Measurements from ENCODE around the gene SEC24A.

Gene SEC24A

DNA sequence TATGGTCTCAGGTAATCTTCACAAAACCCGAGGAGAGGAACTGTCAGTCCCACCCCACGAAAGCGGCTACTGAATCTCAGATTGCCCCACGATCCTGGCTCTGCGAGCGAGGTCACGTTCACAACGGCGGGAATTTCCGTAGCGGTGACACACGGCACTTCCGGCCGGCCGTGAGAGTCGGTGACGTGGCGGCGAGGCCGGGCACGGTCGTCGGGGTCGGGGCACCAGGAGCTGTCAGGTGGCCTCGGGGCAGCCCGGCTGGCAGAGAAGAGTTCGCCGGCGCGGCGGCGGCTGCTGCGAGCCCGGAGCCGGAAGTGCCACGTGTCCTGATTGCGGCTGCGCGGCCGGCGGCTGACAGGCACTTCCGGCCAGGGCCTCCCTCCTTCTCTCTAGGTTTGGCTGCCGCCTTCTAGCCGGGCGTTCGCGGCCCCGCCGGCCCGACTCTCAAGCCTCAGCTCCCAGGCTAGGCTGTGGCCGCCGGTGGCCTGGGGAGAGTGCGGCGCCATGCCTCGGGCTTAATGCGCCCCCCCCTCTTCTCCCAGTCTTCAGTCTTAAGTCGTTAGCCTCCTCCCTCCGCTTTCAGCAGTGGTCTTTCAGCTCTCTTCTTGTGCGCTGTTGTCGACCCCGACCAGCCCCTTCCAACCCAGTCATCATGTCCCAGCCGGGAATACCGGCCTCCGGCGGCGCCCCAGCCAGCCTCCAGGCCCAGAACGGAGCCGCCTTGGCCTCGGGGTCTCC lies at the start of gene SEC24A:
Gene SEC24A, plus strand, starts transcription at position 361 of the 738 bp plus-strand sequence. Its CDS starts 292 bp downstream, at position 653.
- TF ChIP-seq EP300 (IDR thresholded peaks at IDR 0.05; ENCODE audit: borderline replicate concordance) (0 out of 2 replicates have a peak, but pooled peaks have one; percentile 12), CREB1 (IDR thresholded peaks at IDR 0.05; ENCODE audit: low read depth) (no peak; the same call in 1 of the 2 replicates), EGR1 (IDR thresholded peaks at IDR 0.05) (no peak), MAX (IDR thresholded peaks at IDR 0.05) (peak; percentile 98), CEBPB (IDR thresholded peaks at IDR 0.05) (no peak), ZBTB7A (IDR thresholded peaks at IDR 0.05; ENCODE audit: low read depth) (no peak), TCF12 (IDR thresholded peaks at IDR 0.05; ENCODE audit: low read depth) (peak; percentile 65), YY1 (IDR thresholded peaks at IDR 0.05; ENCODE audit: low read depth) (peak; percentile 42), NFIC (IDR thresholded peaks at IDR 0.05) (no peak), TAF1 (IDR thresholded peaks at IDR 0.05; ENCODE audit: low read depth) (peak; percentile 84), FOXM1 (IDR thresholded peaks at IDR 0.05; ENCODE audit: borderline replicate concordance, low read depth) (no peak), TEAD4 (IDR thresholded peaks at IDR 0.05) (no peak), RAD21 (IDR thresholded peaks at IDR 0.05; ENCODE audit: low read depth) (no peak)
- TF ChIP-seq, protein P1, sequence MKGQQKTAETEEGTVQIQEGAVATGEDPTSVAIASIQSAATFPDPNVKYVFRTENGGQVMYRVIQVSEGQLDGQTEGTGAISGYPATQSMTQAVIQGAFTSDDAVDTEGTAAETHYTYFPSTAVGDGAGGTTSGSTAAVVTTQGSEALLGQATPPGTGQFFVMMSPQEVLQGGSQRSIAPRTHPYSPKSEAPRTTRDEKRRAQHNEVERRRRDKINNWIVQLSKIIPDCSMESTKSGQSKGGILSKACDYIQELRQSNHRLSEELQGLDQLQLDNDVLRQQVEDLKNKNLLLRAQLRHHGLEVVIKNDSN (IDR thresholded peaks at IDR 0.05) = peak; percentile 79
- TF ChIP-seq, protein P2, sequence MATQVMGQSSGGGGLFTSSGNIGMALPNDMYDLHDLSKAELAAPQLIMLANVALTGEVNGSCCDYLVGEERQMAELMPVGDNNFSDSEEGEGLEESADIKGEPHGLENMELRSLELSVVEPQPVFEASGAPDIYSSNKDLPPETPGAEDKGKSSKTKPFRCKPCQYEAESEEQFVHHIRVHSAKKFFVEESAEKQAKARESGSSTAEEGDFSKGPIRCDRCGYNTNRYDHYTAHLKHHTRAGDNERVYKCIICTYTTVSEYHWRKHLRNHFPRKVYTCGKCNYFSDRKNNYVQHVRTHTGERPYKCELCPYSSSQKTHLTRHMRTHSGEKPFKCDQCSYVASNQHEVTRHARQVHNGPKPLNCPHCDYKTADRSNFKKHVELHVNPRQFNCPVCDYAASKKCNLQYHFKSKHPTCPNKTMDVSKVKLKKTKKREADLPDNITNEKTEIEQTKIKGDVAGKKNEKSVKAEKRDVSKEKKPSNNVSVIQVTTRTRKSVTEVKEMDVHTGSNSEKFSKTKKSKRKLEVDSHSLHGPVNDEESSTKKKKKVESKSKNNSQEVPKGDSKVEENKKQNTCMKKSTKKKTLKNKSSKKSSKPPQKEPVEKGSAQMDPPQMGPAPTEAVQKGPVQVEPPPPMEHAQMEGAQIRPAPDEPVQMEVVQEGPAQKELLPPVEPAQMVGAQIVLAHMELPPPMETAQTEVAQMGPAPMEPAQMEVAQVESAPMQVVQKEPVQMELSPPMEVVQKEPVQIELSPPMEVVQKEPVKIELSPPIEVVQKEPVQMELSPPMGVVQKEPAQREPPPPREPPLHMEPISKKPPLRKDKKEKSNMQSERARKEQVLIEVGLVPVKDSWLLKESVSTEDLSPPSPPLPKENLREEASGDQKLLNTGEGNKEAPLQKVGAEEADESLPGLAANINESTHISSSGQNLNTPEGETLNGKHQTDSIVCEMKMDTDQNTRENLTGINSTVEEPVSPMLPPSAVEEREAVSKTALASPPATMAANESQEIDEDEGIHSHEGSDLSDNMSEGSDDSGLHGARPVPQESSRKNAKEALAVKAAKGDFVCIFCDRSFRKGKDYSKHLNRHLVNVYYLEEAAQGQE (IDR thresholded peaks at IDR 0.05; ENCODE audit: low read depth) = no peak

GRCh38 chr5:134600600-134600999 lies 48.0 kb upstream of the SEC24A start:
- TF ChIP-seq RAD21 (IDR thresholded peaks at IDR 0.05; ENCODE audit: low read depth) (no peak), YY1 (IDR thresholded peaks at IDR 0.05; ENCODE audit: low read depth) (no peak), EP300 (IDR thresholded peaks at IDR 0.05; ENCODE audit: borderline replicate concordance) (no peak), ZBTB7A (IDR thresholded peaks at IDR 0.05; ENCODE audit: low read depth) (no peak), CREB1 (IDR thresholded peaks at IDR 0.05; ENCODE audit: low read depth) (no peak), TCF12 (IDR thresholded peaks at IDR 0.05; ENCODE audit: low read depth) (no peak), FOXM1 (IDR thresholded peaks at IDR 0.05; ENCODE audit: borderline replicate concordance, low read depth) (no peak), CEBPB (IDR thresholded peaks at IDR 0.05) (no peak), EGR1 (IDR thresholded peaks at IDR 0.05) (no peak), NFIC (IDR thresholded peaks at IDR 0.05) (no peak), TAF1 (IDR thresholded peaks at IDR 0.05; ENCODE audit: low read depth) (no peak), MAX (IDR thresholded peaks at IDR 0.05) (no peak), TEAD4 (IDR thresholded peaks at IDR 0.05) (no peak)
- TF ChIP-seq, protein P1 (IDR thresholded peaks at IDR 0.05) = no peak
- TF ChIP-seq, protein P2 (IDR thresholded peaks at IDR 0.05; ENCODE audit: low read depth) = no peak

DNA sequence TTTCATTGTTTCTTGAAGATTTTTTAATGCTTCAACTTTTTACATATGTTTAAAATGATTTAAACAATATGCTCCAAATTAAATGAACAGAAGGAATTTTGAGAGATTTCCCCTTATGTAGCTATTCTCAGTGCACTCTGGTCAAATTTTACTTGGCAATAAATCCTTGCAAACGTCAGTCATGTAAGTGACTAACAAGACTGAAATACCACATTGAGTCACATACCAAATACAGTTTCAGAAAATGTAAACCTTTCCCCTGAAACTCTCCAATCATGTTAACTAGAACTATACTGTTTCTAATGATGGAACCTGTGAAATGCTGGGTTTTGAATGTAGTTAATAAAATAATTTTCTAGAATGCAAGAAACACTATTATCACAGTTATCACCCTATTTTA lies 45.5 kb upstream of the SEC24A start:
- TF ChIP-seq ZBTB7A (IDR thresholded peaks at IDR 0.05; ENCODE audit: low read depth) = no peak
- no peak for TF ChIP-seq TEAD4 (IDR thresholded peaks at IDR 0.05)
- TF ChIP-seq EGR1 (IDR thresholded peaks at IDR 0.05) = no peak
- TF ChIP-seq CEBPB (IDR thresholded peaks at IDR 0.05) = no peak
- no peak for TF ChIP-seq EP300 (IDR thresholded peaks at IDR 0.05; ENCODE audit: borderline replicate concordance)
- TF ChIP-seq YY1 (IDR thresholded peaks at IDR 0.05; ENCODE audit: low read depth) = no peak
- TF ChIP-seq, protein P1 (IDR thresholded peaks at IDR 0.05) = no peak
- TF ChIP-seq TAF1 (IDR thresholded peaks at IDR 0.05; ENCODE audit: low read depth) = no peak
- no peak for TF ChIP-seq MAX (IDR thresholded peaks at IDR 0.05)
- no peak for TF ChIP-seq TCF12 (IDR thresholded peaks at IDR 0.05; ENCODE audit: low read depth)
- TF ChIP-seq NFIC (IDR thresholded peaks at IDR 0.05) = no peak
- TF ChIP-seq, protein P2 (IDR thresholded peaks at IDR 0.05; ENCODE audit: low read depth) = no peak
- TF ChIP-seq RAD21 (IDR thresholded peaks at IDR 0.05; ENCODE audit: low read depth) = no peak
